Activated CD8-positive, alpha-beta memory T cell treated with anti-CD3 and anti-CD28 coated beads for 36 hours (primary cell): Measurements from ENCODE around the gene LCE7A. TPM values are rescaled to one million over a fixed set of nuclear protein-coding genes. Genes with fewer than 3 reads are reported as not detected.

Source experiments
- CTCF ChIA-PET: fragments of 350-600 bp; sonication (Branson Sonifier 250); formaldehyde crosslinking; loops from one replicate; lab custom pipeline; 2021; ENCODE audit warnings: antibody characterized with exemption; lab: Charles Lee
- POLR2A ChIA-PET: fragments of 350-600 bp; sonication (Branson Sonifier 250); formaldehyde crosslinking; loops from one replicate; lab custom pipeline; 2021; ENCODE audit warnings: antibody characterized with exemption; lab: Charles Lee
- total RNA-seq, 2 experiments: library from RNA; stranded (reverse); gene quantifications; one replicate each; pipeline ENCODE4 v1.2.3, GENCODE V29; 2021

The LCE7A gene
- not detected for total RNA-seq

GRCh38 chr1:152859696-152860095 is at the start of gene LCE7A:
TSS of gene LCE7A (plus strand) at chr1:152859996. CDS start at chr1:152860698, 702 bp downstream.
- CTCF ChIA-PET = no interaction called here
- POLR2A ChIA-PET = no interaction called here

- ChIA-PET POLR2A (no interaction called here), CTCF (no interaction called here)
Observed at GRCh38 chr1:152811050-152811449, 48.7 kb upstream of the LCE7A start.

GRCh38 chr1:152811671-152812070 is 48.1 kb upstream of the LCE7A start, which contains the start of gene LCE1B:
TSS of gene LCE1B (plus strand) at chr1:152811971. CDS start at chr1:152812447, 476 bp downstream.
- ChIA-PET CTCF (no interaction called here), POLR2A (no interaction called here)

- POLR2A ChIA-PET = no interaction called here
- CTCF ChIA-PET = no interaction called here
Observed at GRCh38 chr1:152817309-152817708, 42.5 kb upstream of the LCE7A start.

GRCh38 chr1:152823294-152823693 is 36.5 kb upstream of the LCE7A start:
- POLR2A ChIA-PET = no interaction called here

GRCh38 chr1:152824964-152825363 is 34.8 kb upstream of the LCE7A start:
- ChIA-PET CTCF (interaction anchor here (0.6 kb wide), 1 partner anchor 59 kb away, joined by 4 read pairs; no protein-coding TSS in a partner anchor), POLR2A (no interaction called here)

More at GRCh38 chr1:152823294-152823693, 36.5 kb upstream of the LCE7A start:
- CTCF ChIA-PET = no interaction called here

- POLR2A ChIA-PET = no interaction called here
Observed at GRCh38 chr1:152827173-152827572, 32.6 kb upstream of the LCE7A start, which contains the start of gene LCE1A. TSS of gene LCE1A (plus strand) at chr1:152827473. CDS start at chr1:152827473, 0 bp downstream.

GRCh38 chr1:152836870-152837269 is 22.9 kb upstream of the LCE7A start:
- POLR2A ChIA-PET = no interaction called here

More at GRCh38 chr1:152827173-152827572, 32.6 kb upstream of the LCE7A start, which contains the start of gene LCE1A:
- CTCF ChIA-PET = no interaction called here

GRCh38 chr1:152842556-152842955 is 17.2 kb upstream of the LCE7A start, which contains the start of gene LCE6A:
TSS of gene LCE6A (plus strand) at chr1:152842856. CDS start at chr1:152843521, 665 bp downstream.
- ChIA-PET CTCF (no interaction called here), POLR2A (no interaction called here)

More at GRCh38 chr1:152836870-152837269, 22.9 kb upstream of the LCE7A start:
- CTCF ChIA-PET = no interaction called here

GRCh38 chr1:152855661-152856060 is 4.1 kb upstream of the LCE7A start:
- POLR2A ChIA-PET = no interaction called here
- CTCF ChIA-PET = no interaction called here

GRCh38 chr1:152858062-152858461 is 1.7 kb upstream of the LCE7A start:
- CTCF ChIA-PET = no interaction called here
- POLR2A ChIA-PET = no interaction called here

GRCh38 chr1:152860129-152860528 is 333 bp downstream of the LCE7A start:
- ChIA-PET CTCF (no interaction called here), POLR2A (no interaction called here)

GRCh38 chr1:152861374-152861773 is 1.6 kb downstream of the LCE7A start:
- ChIA-PET POLR2A (no interaction called here), CTCF (no interaction called here)

GRCh38 chr1:152864443-152864842 is 4.6 kb downstream of the LCE7A start:
- POLR2A ChIA-PET = no interaction called here
- CTCF ChIA-PET = no interaction called here

GRCh38 chr1:152866321-152866720 is 6.5 kb downstream of the LCE7A start:
- CTCF ChIA-PET = no interaction called here
- POLR2A ChIA-PET = no interaction called here

- POLR2A ChIA-PET = no interaction called here
Observed at GRCh38 chr1:152869808-152870419, 10.1 kb downstream of the LCE7A start.

GRCh38 chr1:152870831-152871730 is 11.3 kb downstream of the LCE7A start:
- POLR2A ChIA-PET = no interaction called here
- CTCF ChIA-PET = no interaction called here

More at GRCh38 chr1:152869808-152870419, 10.1 kb downstream of the LCE7A start:
- CTCF ChIA-PET = no interaction called here

GRCh38 chr1:152871731-152872126 is 11.9 kb downstream of the LCE7A start:
- POLR2A ChIA-PET = no interaction called here
- CTCF ChIA-PET = no interaction called here

GRCh38 chr1:152873495-152873894 is 13.7 kb downstream of the LCE7A start:
- ChIA-PET POLR2A (no interaction called here), CTCF (no interaction called here)

- ChIA-PET POLR2A (no interaction called here), CTCF (no interaction called here)
Observed at GRCh38 chr1:152876827-152877226, 17.0 kb downstream of the LCE7A start.
